M059J (cell line): Measurements from ENCODE around the gene CUEDC1. TPM values are rescaled to one million over a fixed set of nuclear protein-coding genes. Genes with fewer than 3 reads are reported as not detected.

Experiments
- DNase-seq: peaks from one replicate; pipeline ENCODE4 v3.0.0-alpha.2; 2012; ENCODE audit warnings: low read depth
- total RNA-seq: library from RNA; depleted of rRNA; stranded (reverse); fragments of >200 nt; shearing (Covaris generic); gene quantifications from 2 replicates; pipeline ENCODE4 v1.2.3, GENCODE V29; 2014; rRNA removed

The CUEDC1 gene, protein sequence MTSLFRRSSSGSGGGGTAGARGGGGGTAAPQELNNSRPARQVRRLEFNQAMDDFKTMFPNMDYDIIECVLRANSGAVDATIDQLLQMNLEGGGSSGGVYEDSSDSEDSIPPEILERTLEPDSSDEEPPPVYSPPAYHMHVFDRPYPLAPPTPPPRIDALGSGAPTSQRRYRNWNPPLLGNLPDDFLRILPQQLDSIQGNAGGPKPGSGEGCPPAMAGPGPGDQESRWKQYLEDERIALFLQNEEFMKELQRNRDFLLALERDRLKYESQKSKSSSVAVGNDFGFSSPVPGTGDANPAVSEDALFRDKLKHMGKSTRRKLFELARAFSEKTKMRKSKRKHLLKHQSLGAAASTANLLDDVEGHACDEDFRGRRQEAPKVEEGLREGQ
- 4.4 and 16.2 TPM in 2 replicates for total RNA-seq

DNA sequence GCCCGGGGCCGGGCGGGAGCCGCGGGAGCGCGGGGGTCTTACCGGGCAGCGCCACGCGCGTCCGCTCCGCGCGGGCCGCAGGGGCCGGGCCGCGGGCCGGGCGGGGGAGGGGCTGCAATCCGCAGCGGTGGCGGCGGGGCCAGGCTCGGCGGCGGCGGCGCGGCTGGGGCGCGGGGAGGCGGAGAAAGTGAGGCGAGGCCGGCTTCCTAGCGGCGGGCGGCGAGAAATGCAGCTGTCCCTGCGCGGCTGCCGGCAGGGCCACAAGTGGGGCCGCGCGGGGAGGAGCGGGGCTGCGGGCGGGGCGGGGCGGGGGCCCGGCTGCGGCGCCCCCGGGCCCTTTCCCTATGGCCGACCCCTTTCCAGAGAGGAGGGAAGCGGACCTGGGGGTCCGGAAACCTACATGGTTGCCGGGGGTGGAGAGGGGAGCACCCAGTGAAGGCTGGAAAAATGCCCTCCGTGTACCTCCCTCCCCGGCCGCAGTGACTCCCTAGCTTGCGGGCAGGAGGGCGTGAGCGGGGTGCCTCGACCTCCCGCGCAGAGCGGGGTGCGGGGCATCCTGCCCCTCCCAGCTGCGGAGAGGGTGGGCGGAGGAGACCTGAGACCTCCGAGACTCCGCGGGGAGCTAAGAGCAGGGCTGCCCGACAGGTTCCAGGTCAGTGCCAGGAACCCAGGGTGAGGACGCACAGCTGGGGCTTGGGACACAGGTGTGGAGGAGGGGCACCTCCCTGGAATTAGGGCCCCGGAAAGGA, at the start of gene CUEDC1:
Gene CUEDC1 (minus strand): TSS at position 230 of the 749 bp plus-strand sequence. CDS start 69,848 bp downstream, outside the sequence.
- peak; percentile 55 for DNase-seq

DNA sequence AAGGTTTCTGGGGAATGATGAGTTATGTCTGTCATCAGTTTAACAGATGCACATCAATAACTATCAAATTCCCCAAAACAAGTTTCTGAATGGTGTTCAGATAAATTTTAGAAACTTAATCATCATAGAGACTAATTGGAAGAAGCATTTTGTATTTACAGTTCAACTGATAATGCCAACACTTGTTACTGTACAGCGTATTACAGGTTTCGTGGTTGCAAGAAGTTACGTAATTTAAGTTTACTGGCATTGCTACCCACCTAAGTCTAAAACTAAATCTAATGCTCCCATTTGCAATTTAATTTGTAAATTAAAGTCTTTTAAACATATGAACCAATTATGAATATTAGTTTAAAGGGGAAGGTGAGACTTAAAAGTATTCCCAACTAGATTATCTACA, 48.8 kb upstream of the CUEDC1 start:
- DNase-seq, result no peak

DNA sequence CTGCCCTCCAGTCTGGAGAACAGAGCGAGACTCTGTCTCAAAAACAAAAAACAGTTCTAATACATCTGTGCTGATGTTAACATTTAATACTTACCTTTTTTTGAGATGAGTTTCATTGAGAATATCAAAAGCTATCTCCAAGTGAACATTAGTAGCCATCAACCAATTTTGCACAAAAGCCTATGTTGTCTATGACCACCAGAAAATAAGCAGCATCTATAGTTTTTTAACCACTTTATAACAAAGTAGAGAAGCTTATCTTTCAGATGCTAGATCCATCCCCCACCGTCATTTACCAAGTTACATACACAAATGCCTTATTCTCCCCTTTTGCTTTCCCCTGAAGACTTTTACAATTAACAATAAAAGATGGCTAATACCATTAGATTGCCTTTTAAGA, 47.8 kb upstream of the CUEDC1 start:
- DNase-seq, result no peak

DNA sequence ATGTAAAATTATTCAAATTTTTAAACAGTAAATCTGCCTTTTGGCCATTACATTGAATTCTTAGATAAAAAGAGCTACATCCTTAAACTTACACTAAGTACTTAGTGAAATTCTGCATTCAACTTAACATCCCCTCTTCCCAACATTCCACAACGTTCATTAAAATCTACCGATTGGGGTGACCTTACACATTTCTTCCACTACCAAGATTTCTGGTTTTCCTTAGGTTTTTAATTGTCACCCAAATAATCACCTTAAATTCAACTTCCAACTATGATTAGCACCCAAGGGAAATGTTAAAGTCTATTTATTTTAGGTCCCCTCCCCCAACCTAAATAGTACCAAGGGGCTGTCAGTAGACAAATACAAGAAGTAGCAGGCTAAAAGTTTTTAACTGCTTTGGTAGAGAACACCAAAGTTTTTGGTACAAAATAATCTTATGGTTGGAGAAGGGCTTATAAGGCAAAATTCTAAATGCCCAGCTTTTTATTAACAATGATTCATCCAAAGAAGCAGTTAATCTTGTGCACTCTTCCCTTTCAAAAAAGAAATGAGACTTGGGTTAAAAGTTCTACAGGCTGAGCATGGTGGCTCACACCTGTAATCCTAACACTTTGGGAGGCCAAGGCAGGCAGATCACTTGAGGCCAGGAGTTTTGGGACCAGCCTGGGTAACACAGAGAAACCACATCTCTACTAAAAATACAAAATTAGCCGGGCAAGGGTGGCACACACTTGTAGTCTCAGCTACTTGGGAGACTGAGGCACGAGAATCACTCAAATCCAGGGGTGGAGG, 47.1 kb upstream of the CUEDC1 start:
- DNase-seq, result no peak

DNA sequence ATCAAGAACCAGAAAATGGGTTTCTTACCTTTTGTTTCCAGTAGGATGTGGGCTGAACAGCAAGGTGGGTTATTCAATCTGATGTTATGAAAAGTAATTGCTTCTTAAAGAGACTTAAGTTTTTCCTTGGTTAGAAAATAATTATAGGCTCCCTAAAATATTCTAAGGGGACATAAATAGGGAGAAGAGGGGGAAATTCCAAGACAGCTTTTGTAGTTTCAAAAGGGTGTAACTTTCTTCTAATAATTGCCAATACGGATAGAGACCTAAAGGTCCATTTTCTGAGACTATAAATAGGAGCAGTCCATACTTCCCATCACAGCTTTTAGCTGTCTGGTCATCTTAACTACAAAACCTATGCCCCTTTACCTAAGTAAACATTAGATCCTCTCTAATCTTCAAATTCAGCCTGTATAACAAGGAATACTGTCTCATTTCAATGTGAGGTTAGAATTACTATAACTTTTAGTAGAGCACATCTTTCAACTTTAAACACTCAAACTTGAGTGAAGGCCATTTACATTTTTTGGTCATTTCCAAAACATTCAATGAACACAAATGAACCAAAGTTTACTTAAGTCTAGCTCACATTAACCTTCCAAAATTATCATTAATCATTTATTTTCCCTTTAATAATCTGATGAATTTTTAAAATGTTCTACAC, 46.4 kb upstream of the CUEDC1 start:
- no peak for DNase-seq

DNA sequence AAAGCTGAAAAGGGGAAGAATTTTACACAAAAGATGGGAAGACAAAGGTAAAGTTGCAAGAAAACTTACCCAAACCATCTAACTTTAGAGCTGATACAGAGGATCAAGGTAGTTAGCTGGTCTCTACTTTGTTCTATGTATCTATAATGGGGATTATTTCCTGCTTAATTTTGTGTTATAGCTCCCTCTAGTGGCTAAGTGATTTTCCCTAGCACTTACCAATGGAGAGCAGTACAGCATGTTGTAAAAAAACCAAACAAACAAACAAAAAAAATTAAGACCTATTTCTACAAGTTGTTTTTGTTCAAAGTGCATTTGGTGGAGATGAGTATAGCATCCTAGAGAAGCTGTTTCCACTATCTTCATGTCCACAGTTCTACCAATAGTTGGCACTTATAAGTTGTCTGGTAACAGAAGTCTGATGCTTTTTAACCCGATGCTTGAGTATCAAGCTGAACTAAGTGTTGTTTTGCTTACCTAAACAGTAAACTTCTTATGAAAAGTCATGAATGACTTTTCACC, 44.3 kb upstream of the CUEDC1 start:
- peak; percentile 69 for DNase-seq

DNA sequence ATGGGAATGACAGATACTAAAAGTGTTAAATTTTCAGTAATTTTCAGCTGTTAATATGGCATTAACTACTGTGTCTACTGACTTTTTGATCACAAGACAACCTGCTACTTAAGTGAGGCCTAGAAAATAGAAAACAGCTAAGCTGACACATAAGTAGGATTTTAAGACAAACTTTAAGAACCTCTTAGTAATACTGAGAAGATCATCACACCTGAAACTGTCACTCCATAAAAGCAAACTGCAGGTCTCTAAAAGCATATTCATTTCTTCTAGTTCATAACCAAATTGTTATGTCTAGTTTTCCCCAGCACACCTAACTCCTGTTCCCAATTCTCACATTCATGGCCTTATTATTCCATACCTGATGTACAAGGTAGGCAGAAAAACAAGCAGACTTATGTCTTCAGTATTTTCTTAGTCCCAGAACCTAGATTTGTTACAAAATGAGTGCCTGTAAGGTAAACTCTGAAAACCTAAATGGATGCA, 43.8 kb upstream of the CUEDC1 start:
- no peak for DNase-seq

DNA sequence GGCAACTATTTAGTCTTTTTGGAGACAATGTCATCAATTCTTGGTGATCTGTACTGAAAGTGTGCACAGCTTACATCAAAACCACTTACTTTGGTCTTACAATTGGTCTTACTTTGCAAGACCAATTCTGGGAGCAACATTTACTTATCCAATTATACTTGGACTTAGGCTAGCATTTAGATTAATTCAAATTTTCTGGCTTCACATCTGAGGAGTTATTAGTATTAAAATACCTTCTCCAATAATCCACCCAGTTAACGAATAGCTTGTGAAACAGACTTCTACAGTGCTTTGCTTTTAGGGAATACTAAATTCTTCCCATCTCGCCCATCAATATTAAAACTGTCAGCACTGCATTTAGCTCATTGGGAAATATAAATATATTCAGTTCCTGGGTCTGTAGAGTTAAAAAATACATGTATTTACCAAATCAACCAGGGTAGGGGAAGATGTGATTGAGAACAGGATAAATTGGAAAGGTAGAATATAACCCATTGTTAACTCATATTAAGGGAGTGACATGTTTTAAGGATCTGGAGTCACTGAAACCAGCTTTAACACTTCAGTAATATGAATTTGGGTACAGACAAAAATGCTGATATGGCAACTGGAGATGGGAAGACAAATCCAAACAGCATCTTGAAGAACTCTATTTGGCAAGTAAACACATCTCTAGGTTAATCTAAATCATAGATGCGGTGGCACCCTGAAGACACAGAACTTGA, 42.0 kb upstream of the CUEDC1 start:
- no peak for DNase-seq

DNA sequence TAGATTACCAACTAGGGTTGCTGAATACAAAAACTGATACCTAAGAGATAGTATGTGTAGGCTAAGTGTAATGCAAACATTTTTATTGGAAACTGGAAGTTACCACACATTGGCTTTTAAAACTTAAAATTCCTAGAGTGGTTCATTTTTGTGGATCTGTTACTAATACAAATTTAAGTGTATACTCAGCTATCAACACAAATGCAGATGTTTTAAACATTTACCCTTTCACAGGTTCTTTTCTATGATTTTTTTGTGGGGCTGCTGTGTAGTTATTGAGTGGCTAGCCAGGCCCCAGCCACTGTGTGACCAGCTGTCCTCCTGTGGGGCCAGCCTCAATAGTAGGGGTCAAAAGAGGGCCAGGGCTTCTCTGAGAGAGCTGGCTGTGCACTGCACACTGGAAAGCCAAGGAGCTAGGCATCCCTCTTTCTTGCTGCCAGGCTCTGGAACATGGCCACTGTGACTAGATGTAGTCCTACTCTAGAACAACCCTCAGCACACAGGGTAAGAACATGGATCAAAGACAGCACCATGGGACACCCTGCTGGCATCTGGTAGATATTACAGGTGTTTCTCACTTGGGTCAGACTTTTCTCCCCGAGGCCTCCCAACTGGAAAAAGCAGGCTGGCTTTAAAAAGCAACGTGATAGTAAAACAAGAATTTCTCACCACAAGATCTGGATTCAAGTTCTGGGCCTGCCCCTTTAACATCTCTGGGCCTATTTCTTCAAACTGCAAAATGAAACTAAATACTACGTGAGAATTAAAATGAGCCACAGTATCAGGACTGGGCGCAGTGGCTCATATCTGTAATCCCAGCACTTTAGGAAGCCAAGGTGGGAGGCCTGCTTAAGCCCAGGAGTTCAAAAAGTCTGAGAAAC, 40.1 kb upstream of the CUEDC1 start:
- peak; percentile 85 for DNase-seq

DNA sequence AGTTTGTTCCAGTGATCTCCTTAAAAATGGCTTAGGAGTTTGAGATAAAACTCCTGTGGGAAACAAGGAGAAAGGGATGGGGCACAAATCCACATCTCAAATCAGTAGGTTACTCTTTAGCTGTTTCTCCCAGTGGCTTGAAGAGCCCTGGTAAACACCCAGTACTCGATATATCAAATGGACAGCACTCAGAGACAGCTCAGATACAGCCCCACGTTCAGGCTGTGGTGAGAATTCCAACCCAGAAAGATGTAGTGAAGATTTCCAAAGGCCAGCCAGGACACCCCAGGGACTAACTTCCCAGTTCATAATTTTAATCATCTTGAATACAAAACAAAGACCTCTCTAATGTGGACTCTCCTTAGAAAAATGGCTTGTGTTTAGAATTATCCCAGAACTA, 39.2 kb upstream of the CUEDC1 start:
- no peak for DNase-seq

DNA sequence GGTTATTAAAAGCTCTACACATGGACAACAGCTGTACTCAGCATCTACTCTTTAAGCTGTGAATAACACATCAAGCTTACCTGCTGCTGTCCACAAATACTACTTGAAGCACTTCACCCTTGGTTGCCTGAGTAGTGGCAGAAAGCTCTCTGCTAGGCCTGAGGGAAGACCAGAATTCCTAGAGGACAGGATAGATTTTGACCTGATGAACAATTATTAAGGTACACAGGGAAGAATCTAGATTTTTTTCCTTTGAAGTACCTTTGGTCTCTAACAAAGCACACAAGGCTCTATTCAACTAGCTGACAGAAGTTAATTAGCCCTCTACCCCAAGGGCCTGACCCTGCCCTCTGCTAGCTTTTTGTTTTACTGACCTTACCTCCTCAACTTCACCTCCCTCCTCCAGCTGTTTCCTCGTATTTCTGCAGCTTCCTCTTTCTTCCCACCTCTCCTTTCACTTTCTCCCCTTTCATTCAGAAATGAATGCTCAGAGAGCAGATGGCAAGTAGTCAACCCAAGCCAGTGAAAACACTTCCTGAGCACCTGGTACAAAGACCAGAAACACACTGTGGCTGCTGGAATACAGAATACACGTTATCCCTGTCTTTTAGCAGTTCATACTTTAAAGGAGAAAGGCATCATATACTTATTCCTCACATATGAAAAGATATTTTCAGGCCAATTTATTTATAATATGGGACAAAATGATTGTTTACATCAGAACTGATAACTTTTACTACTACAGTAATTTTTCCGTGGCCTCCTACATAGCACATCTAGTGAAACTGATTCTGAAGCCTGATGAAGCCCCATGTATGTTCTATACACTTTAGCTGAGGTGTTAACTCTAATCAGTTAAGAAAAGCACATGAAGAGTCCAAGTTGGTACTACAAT, 38.5 kb upstream of the CUEDC1 start:
- DNase-seq, result no peak

DNA sequence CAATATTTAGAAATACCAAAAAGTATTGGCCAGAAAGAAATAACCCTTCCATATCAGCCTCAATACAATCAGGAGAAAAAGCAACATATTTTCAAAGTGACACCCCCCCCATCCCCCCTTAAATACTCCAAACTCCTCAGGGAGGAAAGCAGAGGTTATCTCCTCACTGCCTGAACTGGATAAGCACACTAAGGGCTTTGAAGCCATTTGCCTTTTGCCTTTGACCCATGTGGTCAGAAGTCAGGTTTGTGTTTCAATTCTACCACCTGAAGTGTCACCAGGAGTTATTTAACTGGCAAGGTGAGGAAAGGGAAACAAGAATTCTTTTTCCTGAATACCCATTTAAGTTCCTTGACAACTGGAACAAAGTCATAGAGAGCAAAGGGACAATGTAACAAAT, 36.3 kb upstream of the CUEDC1 start:
- no peak for DNase-seq

DNA sequence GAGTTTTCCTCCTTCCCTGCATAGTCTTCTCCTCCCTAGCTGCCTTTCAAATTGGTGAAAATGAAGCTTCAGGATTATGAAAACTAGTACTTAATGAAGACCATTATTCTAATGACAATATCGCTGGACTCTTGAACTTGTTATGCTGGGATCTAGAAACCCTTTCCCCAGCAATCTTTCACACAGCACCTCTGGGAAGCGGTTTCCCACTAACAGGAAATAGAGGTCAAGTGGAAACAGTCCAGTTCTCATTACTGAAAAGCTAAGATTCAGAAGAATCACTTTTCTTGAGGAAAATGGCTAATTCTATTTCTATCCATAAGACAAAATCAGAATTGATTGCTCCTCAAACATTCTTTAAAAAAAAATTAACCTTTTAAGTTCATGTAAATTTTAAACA, 34.8 kb upstream of the CUEDC1 start:
- DNase-seq, result no peak

DNA sequence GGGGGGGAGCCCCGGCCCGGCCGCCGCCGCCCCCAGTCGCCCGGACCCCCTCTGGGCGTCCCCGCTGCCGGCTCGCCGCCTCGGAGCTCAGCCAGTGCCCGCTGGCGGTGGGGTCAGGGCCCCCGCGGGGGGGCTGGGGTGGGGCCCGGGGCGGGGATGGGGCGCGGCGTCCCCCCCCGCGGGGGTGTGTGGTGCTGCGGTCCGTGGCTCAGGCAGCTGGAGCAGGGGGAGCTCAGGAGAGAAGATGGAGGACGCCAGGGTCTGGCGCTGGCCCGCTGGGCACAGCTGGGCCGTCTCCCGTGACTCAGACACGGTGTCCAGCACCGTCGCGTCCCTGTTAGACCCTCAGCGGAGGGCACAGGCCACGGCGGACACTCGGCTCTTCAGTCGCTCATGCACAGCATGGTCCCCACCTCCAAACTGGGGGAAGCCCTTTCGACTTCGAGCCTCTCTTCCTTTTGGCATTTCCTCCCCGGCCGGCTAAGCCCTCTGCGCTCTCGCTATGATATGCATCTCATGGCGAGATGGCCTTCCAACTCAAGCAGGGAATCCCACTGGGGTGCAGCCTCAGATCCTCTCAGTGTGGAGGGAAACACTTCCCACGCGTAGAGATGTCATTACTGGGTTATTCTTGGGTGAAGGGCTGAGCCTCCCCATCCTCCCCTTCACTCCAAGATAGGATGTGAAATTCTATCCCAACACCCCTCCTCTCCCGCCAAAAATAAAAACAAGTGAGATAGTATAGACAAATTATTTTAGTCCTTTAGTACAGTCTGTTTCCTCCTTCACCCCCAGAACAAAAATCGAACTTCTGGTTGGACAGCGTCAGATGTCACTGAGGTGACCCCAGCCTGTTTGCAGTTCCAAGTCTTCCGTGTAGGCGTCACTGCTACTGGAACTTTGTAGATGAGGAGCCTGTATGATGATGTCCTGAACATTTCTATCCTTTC, 33.4 kb upstream of the CUEDC1 start:
- DNase-seq, result peak; percentile 67

DNA sequence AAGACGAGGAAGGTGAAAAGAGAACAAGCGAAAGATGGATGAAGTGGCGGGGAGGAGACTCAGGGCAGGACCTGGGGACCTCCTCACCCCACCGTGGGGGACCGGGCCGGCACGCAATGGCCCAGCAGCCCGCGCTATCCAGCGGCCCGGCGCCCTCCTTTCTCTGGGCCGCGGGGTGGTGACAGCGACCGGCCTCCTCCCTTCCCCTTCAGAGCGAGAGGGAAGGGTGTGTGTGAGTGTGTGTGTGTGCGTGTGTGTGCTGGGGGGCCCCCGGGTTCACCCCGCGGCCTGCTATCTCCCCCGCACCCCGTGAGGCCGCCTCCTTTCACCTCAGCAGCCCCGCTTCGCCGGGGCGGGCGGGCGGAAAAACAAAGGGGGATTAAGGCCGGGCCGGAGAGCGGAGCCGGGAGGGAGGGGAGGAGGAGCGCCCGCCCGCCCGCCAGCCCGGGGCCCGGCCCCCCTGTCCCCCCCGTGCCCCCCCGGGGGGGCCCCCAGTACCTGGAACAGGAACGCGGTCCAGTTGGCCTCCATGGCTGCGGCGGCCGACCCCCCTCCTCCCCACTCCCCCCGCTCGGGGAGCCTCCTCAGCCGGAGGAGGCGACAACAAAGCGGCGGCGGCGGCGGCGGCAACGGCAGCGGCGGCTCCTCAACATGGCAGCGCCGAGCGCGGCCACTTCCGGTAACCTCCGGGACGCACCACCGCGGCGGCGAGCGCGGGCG, 32.5 kb upstream of the CUEDC1 start, which contains the start of gene VEZF1:
Gene VEZF1 (minus strand): TSS at position 674 of the 720 bp plus-strand sequence. CDS start 143 bp downstream, at position 531.
- DNase-seq, result peak; percentile 67

DNA sequence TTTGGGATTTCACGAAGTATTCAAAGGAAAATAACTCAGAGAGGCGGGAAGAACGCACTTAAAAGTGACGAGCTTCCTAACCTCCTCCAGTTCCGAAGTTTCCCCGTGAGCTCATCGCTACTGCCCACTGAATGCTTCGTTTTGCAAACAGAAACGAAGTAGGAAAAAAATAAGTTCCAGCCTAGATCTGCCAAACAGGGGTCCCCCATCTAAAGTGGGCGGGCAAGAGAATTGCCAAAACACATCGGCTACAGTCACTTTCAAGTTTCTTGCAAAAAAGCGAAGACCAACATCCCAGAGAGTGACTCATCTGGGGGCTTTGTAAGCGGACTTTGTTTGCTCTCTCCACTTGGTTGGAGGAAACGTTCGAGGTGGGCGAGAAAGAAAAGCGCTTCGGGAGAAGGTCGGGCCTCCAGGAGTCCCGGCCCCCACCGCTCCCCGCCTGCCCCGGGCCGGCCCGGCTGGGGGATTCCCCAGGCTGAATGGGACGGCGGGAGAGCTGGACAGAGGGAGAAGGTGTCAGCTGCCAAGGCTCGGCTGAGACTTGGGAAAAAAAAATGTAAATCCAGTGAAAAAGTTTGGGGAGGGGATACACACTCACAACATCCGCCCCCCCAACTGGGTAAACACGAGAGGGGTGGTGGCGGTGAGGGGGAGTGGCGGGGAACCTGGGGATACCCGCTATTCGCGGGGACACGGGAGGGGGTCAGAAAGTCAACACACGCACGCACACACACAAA, 31.8 kb upstream of the CUEDC1 start:
- DNase-seq, result peak; percentile 77
